Body of pancreas (tissue), 4 donors: Measurements from ENCODE around the gene RIMKLB. TPM values are rescaled to one million over a fixed set of nuclear protein-coding genes. Genes with fewer than 3 reads are reported as not detected.
"Not testable (repeated sequence)": the region's sequence is repeated elsewhere in the genome, so short reads cannot be mapped to it uniquely, and the experiment has no call there.

Experiments
- ATAC-seq: fragments of 150-250 bp; one replicate; pipeline ENCODE4 v1.9.1; 2016
- DNase-seq, 4 donors: peaks; one replicate each; pipeline ENCODE4 v3.0.0-alpha.2; 2019
- H3K27ac ChIP-seq, 4 donors: fragments of 200-600 bp; sonication (generic); 1 replicate in 3 of 4; 2 replicates in 1 of 4; pipeline versions ENCODE4 v1.5.1 to v1.6.1; 2016 to 2019; ENCODE audit warnings: mild to moderate bottlenecking in 1 of 4, mixed read lengths in 1 of 4, moderate library complexity in 1 of 4
- H3K27me3 ChIP-seq, 2 donors: fragments of 200-600 bp; sonication (generic); one replicate each; pipeline ENCODE4 v1.6.0; 2016; ENCODE audit warnings: mild to moderate bottlenecking in 1 of 2
- H3K36me3 ChIP-seq, 2 donors: fragments of 200-600 bp; sonication (generic); replicated peaks in 1 of 2; 2 replicates each; pipeline ENCODE4 v1.5.1; 2016; ENCODE audit warnings: low read depth in 2 of 2; ENCODE audit not compliant: insufficient read depth in 1 of 2
- H3K4me1 ChIP-seq: fragments of 200-600 bp; sonication (generic); one replicate; pipeline ENCODE4 v1.6.0; 2016
- H3K4me3 ChIP-seq, 2 donors: fragments of 200-600 bp; sonication (generic); 1 replicate in 1 of 2; 2 replicates in 1 of 2; pipeline ENCODE4 v1.5.1; 2016 to 2019
- H3K9me3 ChIP-seq, 3 donors: fragments of 200-600 bp; sonication (generic); 1 replicate in 2 of 3; 2 replicates in 1 of 3; pipeline ENCODE4 v1.5.1; 2016
- CTCF ChIP-seq, 7 experiments: fragments of 450-650 bp in 4 of 7; fragments of 200-600 bp in 3 of 7; sonication (generic) in 3 of 7; IDR thresholded peaks; one replicate each; pipeline ENCODE4 v1.5.1; 2016 to 2019; ENCODE audit warnings: antibody characterized with exemption in 7 of 7
- POLR2A ChIP-seq, 3 donors: fragments of 450-650 bp; IDR thresholded peaks; one replicate each; pipeline ENCODE4 v1.6.1; 2016; ENCODE audit warnings: antibody characterized with exemption in 3 of 3, mild to moderate bottlenecking in 2 of 3
- WGBS, 2 donors: methylation state at CpG; one replicate each; pipeline ENCODE4 v1.1.5; 2017; 5-methylcytosine and 5-hydroxymethylcytosine counted together
- intact Hi-C: fragments of 100-400 bp; cut with DNase I; formaldehyde crosslinking; loops from one replicate; pipeline ENCODE4 v1.15.1; 2023
- total RNA-seq, 2 donors: library from RNA; depleted of rRNA; stranded (reverse); fragments of >200 nt; gene quantifications; one replicate each; pipeline ENCODE4 v1.1.0, GENCODE V29; 2016

The RIMKLB gene
- total RNA-seq, 2 donors from 2014 or later: 18.1 to 19.5 TPM

GRCh38 chr12:8766121-8766520 lies 68.3 kb downstream of the RIMKLB start:
- H3K9me3 ChIP-seq, H3K27ac ChIP-seq, H3K36me3 ChIP-seq, DNase-seq, intact Hi-C loops, H3K4me1 ChIP-seq, ATAC-seq, H3K27me3 ChIP-seq, H3K4me3 ChIP-seq: not testable (repeated sequence)
- 91 to 94% methylated on average over 8 of the region's 8 CpGs for WGBS, 2 donors

DNA sequence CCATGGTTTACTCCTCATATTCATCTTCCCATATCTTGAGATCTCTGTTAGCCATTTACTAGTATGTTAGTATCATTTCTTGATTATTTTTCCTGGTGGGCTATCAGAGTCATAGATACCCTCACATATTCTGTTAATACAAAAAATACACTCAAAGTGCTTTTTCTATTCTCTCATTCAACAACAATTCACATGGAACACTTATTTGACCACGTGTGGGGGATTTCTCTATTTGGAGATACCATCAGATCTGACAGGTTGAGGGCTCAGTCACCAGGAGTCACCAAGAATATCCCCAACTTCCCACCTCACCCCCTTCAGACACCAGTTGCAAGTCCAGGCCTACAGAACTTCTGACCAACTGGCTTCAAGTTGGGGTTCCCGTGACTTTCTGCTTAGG lies 72.7 kb downstream of the RIMKLB start:
- ATAC-seq: no peak
- WGBS, 2 donors: 90 to 100% methylated on average over 2 of the region's 2 CpGs

DNA sequence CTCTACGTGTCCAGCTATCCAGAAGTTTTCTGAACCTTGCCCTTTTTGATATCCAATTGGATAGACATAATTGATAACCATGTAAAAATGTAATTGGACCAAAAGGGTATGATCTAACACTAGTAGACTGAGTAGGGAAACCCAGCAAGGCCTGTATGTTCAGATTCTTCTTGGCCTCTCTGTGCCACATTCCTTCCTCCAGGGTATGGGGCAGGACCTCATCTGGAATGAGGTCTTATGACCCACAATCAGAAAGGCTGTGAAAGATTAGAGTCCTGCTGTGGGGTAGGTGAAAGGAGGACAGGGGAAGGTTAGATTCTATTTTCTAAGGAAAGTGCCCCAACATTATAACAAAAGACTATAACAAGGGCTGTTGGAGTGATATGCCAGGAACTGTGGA lies 73.3 kb downstream of the RIMKLB start:
- ATAC-seq: no peak
- H3K27me3 ChIP-seq: no peaks in the 10 kb centered on the region
- no peak for DNase-seq
- TF ChIP-seq POLR2A (IDR thresholded peaks at IDR 0.05) (no peak), CTCF (IDR thresholded peaks at IDR 0.05) (no peak)
- H3K4me1 ChIP-seq: no peaks in the 10 kb centered on the region
- no peaks in the 10 kb centered on the region for H3K9me3 ChIP-seq
- no peak overlapping the region for H3K4me3 ChIP-seq
- intact Hi-C loops: no loop called here
- H3K36me3 ChIP-seq: no peaks in the 10 kb centered on the region
- WGBS, 2 donors: 71 to 75% methylated on average over 1 of the region's 1 CpG
- H3K27ac ChIP-seq: no peak overlapping the region

More for the DNA sequence above, 72.7 kb downstream of the RIMKLB start:
- Histone ChIP-seq H3K4me3 (no peak overlapping the region), H3K27ac (no peak overlapping the region), H3K36me3 (no peaks in the 10 kb centered on the region), H3K27me3 (no peaks in the 10 kb centered on the region), H3K4me1 (no peaks in the 10 kb centered on the region), H3K9me3 (no peaks in the 10 kb centered on the region)
- no peak for TF ChIP-seq CTCF (IDR thresholded peaks at IDR 0.05)
- TF ChIP-seq POLR2A (IDR thresholded peaks at IDR 0.05): no peak
- intact Hi-C loops: no loop called here
- no peak for DNase-seq

DNA sequence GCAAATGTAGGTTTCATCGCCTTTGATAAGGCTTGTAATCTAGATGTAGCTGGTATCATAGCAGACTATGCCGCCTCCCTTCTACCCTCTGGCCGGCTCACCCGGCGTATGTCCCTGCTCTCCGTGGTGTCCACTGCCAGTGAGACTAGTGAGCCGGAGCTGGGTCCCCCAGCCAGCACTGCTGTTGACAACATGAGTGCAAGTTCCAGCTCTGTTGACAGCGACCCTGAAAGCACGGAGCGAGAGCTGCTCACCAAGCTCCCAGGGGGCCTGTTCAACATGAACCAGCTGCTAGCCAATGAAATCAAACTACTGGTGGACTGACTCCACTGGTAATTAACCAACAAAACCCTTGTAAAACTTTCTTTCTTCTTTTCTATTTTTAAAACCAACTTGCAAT lies 75.7 kb downstream of the RIMKLB start:
- intact Hi-C loops: no loop called here
- H3K4me3 ChIP-seq: no peak overlapping the region
- no peaks in the 10 kb centered on the region for H3K27me3 ChIP-seq
- H3K9me3 ChIP-seq: no peaks in the 10 kb centered on the region
- WGBS, 2 donors: 80 to 94% methylated on average over 9 to 10 of the region's 10 CpGs
- TF ChIP-seq POLR2A (IDR thresholded peaks at IDR 0.05) (no peak), CTCF (IDR thresholded peaks at IDR 0.05) (no peak)
- no peaks in the 10 kb centered on the region for H3K4me1 ChIP-seq
- no peak overlapping the region for H3K27ac ChIP-seq
- DNase-seq (no peak), ATAC-seq (no peak)
- no peaks in the 10 kb centered on the region for H3K36me3 ChIP-seq

- TF ChIP-seq POLR2A (IDR thresholded peaks at IDR 0.05): no peak
- no peak for TF ChIP-seq CTCF (IDR thresholded peaks at IDR 0.05)
- DNase-seq (no peak), ATAC-seq (no peak)
- intact Hi-C loops: no loop called here
- Histone ChIP-seq H3K36me3 (no peaks in the 10 kb centered on the region), H3K27ac (no peak overlapping the region), H3K4me3 (no peak overlapping the region), H3K27me3 (no peaks in the 10 kb centered on the region), H3K9me3 (no peaks in the 10 kb centered on the region), H3K4me1 (peaks cover 7% of the 10 kb centered on the region)
- WGBS, 2 donors: 67 to 74% methylated on average over 4 of the region's 4 CpGs
Measured at GRCh38 chr12:8779281-8779680, 81.5 kb downstream of the RIMKLB start.
